Gastrocnemius medialis (tissue), 4 donors: Measurements from ENCODE around the gene NAA25.

Source experiments
- POLR2A ChIP-seq, 2 donors: fragments of 450-650 bp; IDR thresholded peaks; one replicate each; pipeline ENCODE4 v1.6.1; 2017; ENCODE audit warnings: antibody characterized with exemption in 2 of 2, mild to moderate bottlenecking in 2 of 2, moderate library complexity in 2 of 2
- TF ChIP-seq, protein P1 (sequence below), 5 experiments: fragments of 450-650 bp in 3 of 5; fragments of 200-600 bp in 2 of 5; sonication (generic) in 2 of 5; IDR thresholded peaks in 4 of 5; conservative IDR thresholded peaks in 1 of 5; 1 replicate in 4 of 5; 2 replicates in 1 of 5; pipeline ENCODE4 v1.5.1; 2016 to 2019; ENCODE audit warnings: antibody characterized with exemption in 5 of 5, mild to moderate bottlenecking in 3 of 5, moderate library complexity in 3 of 5

DNA sequence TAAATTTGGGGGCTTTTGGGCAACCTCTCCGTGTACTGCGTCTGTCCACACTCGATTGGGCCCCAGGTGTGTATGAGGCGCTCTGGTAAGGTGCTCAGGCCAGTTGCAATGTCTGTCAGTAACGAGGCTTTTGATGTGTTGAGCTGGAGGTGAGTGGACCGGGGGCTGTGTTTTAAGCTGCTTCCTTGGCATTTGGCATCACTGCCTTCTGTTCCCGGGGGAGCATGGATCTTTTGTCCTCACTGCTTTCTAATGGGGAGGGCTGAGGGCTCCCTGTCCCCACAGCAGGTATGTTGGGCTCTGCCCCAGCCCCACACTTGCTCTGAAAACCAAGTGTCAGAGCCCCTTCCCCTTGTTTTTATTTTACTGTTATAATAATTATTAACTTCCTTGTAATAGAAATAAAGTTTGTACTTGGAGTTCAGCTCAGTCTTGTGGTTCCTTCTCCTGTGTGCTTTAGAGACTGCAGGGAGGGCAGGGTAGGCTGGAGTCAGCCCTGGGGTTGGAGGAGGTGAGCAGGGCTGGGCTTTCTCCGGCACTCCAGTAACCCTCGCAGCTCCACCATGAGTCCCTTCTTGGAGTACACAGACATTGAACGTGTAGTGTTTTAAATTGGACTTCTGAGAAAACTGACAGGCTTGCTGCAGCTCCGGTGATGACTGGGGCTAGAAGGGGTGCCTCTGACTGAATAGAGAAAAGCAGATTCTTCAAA is 44.8 kb upstream of the NAA25 start:
- TF ChIP-seq, protein P1, sequence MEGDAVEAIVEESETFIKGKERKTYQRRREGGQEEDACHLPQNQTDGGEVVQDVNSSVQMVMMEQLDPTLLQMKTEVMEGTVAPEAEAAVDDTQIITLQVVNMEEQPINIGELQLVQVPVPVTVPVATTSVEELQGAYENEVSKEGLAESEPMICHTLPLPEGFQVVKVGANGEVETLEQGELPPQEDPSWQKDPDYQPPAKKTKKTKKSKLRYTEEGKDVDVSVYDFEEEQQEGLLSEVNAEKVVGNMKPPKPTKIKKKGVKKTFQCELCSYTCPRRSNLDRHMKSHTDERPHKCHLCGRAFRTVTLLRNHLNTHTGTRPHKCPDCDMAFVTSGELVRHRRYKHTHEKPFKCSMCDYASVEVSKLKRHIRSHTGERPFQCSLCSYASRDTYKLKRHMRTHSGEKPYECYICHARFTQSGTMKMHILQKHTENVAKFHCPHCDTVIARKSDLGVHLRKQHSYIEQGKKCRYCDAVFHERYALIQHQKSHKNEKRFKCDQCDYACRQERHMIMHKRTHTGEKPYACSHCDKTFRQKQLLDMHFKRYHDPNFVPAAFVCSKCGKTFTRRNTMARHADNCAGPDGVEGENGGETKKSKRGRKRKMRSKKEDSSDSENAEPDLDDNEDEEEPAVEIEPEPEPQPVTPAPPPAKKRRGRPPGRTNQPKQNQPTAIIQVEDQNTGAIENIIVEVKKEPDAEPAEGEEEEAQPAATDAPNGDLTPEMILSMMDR (IDR thresholded peaks at IDR 0.05 in 4 of 5, conservative IDR thresholded peaks at IDR 0.05 in 1 of 5): no peak
- TF ChIP-seq POLR2A (IDR thresholded peaks at IDR 0.05): no peak
